Stomach smooth muscle (tissue), 2 donors: ENCODE data around the gene TLR9.

Experiments used
- H3K27ac ChIP-seq: one replicate; pipeline ENCODE4 v1.7.0; 2013; ENCODE audit warnings: mild to moderate bottlenecking, low read length, inconsistent platforms
- H3K27me3 ChIP-seq, 2 donors: one replicate each; pipeline ENCODE4 v1.7.0; 2013; ENCODE audit warnings: low read length in 2 of 2; ENCODE audit not compliant: insufficient read depth in 2 of 2, control insufficient read depth in 1 of 2
- H3K36me3 ChIP-seq, 2 donors: one replicate each; pipeline ENCODE4 v1.7.0; 2013; ENCODE audit warnings: low read length in 2 of 2; ENCODE audit not compliant: control insufficient read depth in 2 of 2, insufficient read depth in 2 of 2
- H3K4me1 ChIP-seq: one replicate; pipeline ENCODE4 v1.7.0; 2013; ENCODE audit warnings: low read length; ENCODE audit not compliant: control insufficient read depth, insufficient read depth
- H3K4me3 ChIP-seq, 2 donors: one replicate each; pipeline ENCODE4 v1.7.0; 2013; ENCODE audit warnings: low read length in 2 of 2
- H3K9ac ChIP-seq, 2 donors: one replicate each; pipeline ENCODE4 v1.7.0; 2013; ENCODE audit warnings: low read length in 2 of 2, mild to moderate bottlenecking in 1 of 2
- H3K9me3 ChIP-seq, 2 donors: one replicate each; pipeline ENCODE4 v1.7.0; 2013; ENCODE audit warnings: low read length in 2 of 2; ENCODE audit not compliant: control insufficient read depth in 2 of 2
- donor health status: healthy.
- donor health status: Pancreatic carcinoma.

TLR9 gene

DNA sequence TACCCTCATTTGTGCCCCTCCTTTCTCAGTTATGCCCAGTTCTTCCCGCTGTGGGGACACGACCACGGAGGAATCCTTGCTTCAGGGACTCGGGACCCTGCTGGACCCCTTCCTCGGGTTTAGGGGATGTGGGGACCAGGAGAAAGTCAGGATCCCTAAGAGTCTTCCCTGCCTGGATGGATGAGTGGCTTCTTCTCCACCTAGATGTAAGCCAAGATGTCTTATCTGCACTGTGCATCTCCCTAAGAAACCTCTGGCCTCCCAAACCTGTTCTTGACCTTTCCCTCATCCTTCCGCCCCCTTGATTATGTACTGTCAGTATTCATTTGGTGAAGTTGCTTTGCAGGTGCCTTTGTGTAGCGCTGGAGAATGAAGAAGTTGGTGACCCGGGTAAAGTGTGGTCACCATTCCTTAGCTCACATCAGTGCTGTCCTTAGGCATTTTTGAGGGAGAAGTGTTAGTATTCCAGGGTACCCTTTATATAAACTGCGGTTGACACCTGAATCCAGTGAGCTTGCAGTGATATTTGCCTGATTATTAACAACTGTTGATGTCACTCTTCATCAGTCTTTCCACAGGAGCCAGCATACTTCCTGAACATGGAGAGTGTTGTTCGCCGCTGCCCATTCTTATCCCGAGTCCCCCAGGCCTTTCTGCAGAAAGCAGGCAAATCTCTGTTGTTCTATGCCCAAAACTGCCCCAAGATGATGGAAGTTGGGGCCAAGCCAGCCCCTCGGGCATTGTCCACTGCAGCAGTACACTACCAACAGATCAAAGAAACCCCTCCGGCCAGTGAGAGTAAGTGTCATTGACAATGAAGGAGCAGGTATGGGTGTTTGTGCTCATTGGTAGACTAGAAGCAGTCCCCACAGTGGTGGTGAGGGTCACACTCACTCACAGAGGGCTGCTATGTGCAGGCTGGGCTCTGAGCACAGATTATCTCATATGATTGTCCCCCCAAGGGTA is 26.5 kb downstream of the TLR9 start:
- H3K9me3 ChIP-seq: no peaks in the 10 kb centered on the region
- H3K4me1 ChIP-seq: peaks cover 39% of the 10 kb centered on the region
- peak overlapping the region; percentile 85 for H3K9ac ChIP-seq
- H3K27ac ChIP-seq: peak overlapping the region; percentile 49
- H3K4me3 ChIP-seq: peak overlapping the region; percentile 83 to 91
- no peaks in the 10 kb centered on the region for H3K27me3 ChIP-seq
- H3K36me3 ChIP-seq: peaks cover 18 to 21% of the 10 kb centered on the region in 2 donors

GRCh38 chr3:52197842-52198625 is 27.4 kb downstream of the TLR9 start, which contains the start of gene ALAS1:
Gene ALAS1, plus strand, starts transcription at chr3:52198160. Its CDS starts 1,082 bp downstream, at chr3:52199242.
- H3K4me1 ChIP-seq: peaks cover 44% of the 10 kb centered on the region

DNA sequence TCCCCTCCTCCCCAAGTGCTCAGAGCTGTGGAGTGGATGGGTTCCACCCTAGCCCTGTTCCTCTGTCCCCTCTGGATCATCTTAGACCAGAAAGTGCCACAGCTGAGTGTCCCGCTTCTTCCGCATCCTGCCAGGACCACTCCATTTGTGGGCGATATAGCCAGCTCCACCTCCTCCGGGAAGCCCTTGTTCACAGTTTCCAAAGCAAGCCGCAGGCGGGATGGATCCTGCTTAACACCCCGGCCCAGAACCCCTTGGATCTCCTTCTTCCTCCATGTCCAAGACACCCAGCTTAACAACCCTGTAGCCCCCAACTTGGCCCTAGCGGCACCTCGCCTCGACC is 28.0 kb downstream of the TLR9 start:
- H3K27me3 ChIP-seq: no peaks in the 10 kb centered on the region
- peak overlapping the region; percentile 49 for H3K27ac ChIP-seq
- H3K36me3 ChIP-seq: peaks cover 8 to 9% of the 10 kb centered on the region in 2 donors
- no peaks in the 10 kb centered on the region for H3K9me3 ChIP-seq
- H3K9ac ChIP-seq: peak overlapping the region; percentile 12 to 64
- H3K4me1 ChIP-seq: peaks cover 50% of the 10 kb centered on the region
- H3K4me3 ChIP-seq: peak overlapping the region; percentile 83 to 91

More at GRCh38 chr3:52197842-52198625, 27.4 kb downstream of the TLR9 start, which contains the start of gene ALAS1:
- H3K27ac ChIP-seq: peak within 1 kb of the TSS; percentile 49
- peak within 1 kb of the TSS; percentile 85 for H3K9ac ChIP-seq
- no peaks in the 10 kb centered on the region for H3K27me3 ChIP-seq
- peaks cover 12 to 14% of the 10 kb centered on the region in 2 donors for H3K36me3 ChIP-seq
- peak within 1 kb of the TSS; percentile 83 to 91 for H3K4me3 ChIP-seq
- H3K9me3 ChIP-seq: no peaks in the 10 kb centered on the region

- H3K4me1 ChIP-seq: peaks cover 50% of the 10 kb centered on the region
- peak overlapping the region in 1 of 2 donors; percentile 91 for H3K4me3 ChIP-seq
These were observed 28.5 kb downstream of the TLR9 start for GRCh38 chr3:52196977-52197376.

GRCh38 chr3:52195823-52196331 is 29.6 kb downstream of the TLR9 start:
- Histone ChIP-seq H3K9me3 (no peaks in the 10 kb centered on the region), H3K4me1 (peaks cover 53% of the 10 kb centered on the region), H3K36me3 (no peaks in the 10 kb centered on the region), H3K4me3 (no peak overlapping the region), H3K9ac (no peak overlapping the region), H3K27me3 (no peaks in the 10 kb centered on the region), H3K27ac (peak overlapping the region; percentile 11)

More at GRCh38 chr3:52196977-52197376, 28.5 kb downstream of the TLR9 start:
- Histone ChIP-seq H3K9me3 (no peaks in the 10 kb centered on the region), H3K27me3 (no peaks in the 10 kb centered on the region), H3K36me3 (peaks cover 4 to 6% of the 10 kb centered on the region in 2 donors), H3K9ac (peak overlapping the region in 1 of 2 donors; percentile 12), H3K27ac (peak overlapping the region; percentile 11)

DNA sequence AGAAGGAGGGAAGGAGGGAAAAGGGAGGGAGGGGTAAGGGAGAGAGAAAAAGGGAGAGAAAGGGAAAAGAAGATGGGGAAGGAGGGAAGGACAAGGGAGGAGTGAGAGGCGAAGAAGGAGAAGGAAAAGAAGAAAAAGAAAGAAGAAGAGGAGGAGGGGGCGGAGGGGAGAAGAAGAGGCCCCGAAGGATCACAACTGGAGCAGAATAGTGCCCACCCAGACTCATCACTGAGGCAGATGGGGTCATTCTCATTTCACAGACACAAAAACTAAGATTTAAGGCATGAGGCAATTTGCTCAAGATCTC is 30.2 kb downstream of the TLR9 start:
- Histone ChIP-seq H3K36me3 (no peaks in the 10 kb centered on the region), H3K4me1 (peaks cover 59% of the 10 kb centered on the region), H3K9ac (no peak overlapping the region), H3K4me3 (no peak overlapping the region), H3K27me3 (no peaks in the 10 kb centered on the region), H3K9me3 (no peaks in the 10 kb centered on the region), H3K27ac (no peak overlapping the region)

DNA sequence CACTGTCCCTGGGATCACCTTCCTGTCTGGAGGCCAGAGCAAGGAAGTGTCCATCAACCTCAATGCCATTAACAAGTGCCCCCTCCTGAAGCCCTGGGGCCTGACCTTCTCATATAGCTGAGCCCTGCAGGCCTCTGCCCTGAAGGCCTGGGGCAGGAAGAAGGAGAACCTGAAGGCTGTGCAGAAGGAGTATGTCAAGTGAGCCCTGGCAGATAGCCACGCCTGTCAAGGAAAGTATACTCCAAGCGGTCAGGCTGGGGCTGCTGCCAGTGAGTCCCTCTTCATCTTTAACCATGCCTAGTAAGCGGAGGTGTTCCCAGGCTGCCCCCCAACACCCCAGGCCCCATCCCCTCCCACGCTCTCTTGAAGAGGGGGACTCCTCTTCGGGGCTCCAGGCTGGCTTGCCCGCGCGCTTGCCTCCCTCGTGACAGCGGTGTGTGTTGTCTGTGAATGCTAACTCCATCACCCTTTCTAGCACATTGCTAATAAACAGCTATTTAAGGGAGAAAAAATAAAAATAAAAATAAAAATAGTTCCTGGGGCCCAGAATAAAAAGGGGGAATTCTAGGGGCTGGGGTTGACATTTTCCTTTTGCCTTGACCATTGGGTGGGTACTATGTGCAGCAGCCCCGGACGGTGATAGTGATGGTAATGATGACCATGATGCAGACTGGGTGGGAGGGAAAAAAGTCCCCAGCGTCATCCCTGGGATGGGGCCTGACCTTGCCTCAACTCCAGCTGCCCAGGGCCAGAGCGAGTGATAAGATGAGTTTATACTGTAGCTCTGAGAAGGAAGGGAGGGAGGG is 30.8 kb downstream of the TLR9 start:
- peaks cover 65% of the 10 kb centered on the region for H3K4me1 ChIP-seq
- H3K9me3 ChIP-seq: no peaks in the 10 kb centered on the region
- H3K27ac ChIP-seq: no peak overlapping the region
- no peaks in the 10 kb centered on the region for H3K27me3 ChIP-seq
- no peak overlapping the region for H3K9ac ChIP-seq
- H3K36me3 ChIP-seq: no peaks in the 10 kb centered on the region
- H3K4me3 ChIP-seq: no peak overlapping the region

DNA sequence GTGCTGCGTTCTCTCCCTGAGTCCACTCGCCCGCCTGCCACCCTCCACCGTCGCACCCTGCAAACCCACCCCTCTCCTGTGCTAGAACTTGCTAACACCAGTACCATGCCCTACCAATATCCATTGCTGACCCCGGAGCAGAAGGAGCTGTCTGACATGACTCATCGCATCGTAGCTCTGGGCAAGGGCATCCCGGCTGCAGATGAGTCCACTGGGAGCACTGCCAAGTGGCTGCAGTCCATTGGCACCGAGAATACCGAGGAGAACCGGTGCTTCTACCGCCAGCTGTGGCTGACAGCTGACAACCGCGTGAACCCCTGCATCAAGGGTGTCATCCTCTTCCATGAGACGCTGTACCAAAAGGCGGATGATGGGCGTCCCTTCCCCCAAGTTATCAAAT is 32.4 kb downstream of the TLR9 start:
- no peaks in the 10 kb centered on the region for H3K9me3 ChIP-seq
- H3K36me3 ChIP-seq: no peaks in the 10 kb centered on the region
- peaks cover 56% of the 10 kb centered on the region for H3K4me1 ChIP-seq
- no peak overlapping the region for H3K9ac ChIP-seq
- H3K27ac ChIP-seq: no peak overlapping the region
- H3K4me3 ChIP-seq: no peak overlapping the region
- H3K27me3 ChIP-seq: no peaks in the 10 kb centered on the region

DNA sequence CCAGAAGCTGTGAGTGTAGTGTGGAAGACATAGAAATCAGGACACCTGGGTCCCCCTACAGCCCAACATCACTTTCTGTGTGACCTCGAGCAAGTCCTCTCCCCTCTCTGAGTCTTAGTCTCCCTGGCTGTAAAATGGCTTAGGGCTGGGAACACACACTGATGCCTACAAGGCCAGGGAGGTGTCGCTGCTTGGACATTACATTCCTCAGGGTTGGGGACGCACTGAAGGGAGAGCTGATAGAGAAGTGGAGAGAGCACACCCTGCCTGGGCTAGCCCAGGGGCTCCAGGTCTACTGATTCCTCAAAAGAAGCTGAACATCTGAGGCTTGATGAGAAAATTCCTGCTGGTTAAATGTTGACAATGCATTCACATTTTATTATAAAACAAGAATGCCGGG is 33.8 kb downstream of the TLR9 start:
- H3K27me3 ChIP-seq: no peaks in the 10 kb centered on the region
- H3K27ac ChIP-seq: no peak overlapping the region
- H3K9ac ChIP-seq: no peak overlapping the region
- H3K4me1 ChIP-seq: peaks cover 44% of the 10 kb centered on the region
- no peak overlapping the region for H3K4me3 ChIP-seq
- H3K9me3 ChIP-seq: no peaks in the 10 kb centered on the region
- H3K36me3 ChIP-seq: no peaks in the 10 kb centered on the region
